NT2/D1 (cell line): ENCODE data around the gene CPA1.

Experiments used
- YY1 ChIP-seq: IDR thresholded peaks from 2 replicates; pipeline ENCODE4 v1.6.1; 2011; ENCODE audit not compliant: insufficient read length, insufficient read depth
- ZNF274 ChIP-seq: IDR thresholded peaks from 2 replicates; pipeline ENCODE4 v1.6.1; 2011; ENCODE audit warnings: mild to moderate bottlenecking, low read depth, low read length

GRCh38 chr7:130400120-130400572 is 19.9 kb downstream of the CPA1 start:
- TF ChIP-seq YY1, result no peak
- no peak for TF ChIP-seq ZNF274
